Activated T-helper 1 cell treated with anti-CD3 and anti-CD28 coated beads, Interleukin-2, amount 50 U/mL, for 16 hours (primary cell): ENCODE measurements around the gene SCN8A.
"Not testable (repeated sequence)": the region's sequence is repeated elsewhere in the genome, so short reads cannot be mapped to it uniquely, and the experiment has no call there.

Experiments
- DNase-seq, 2 donors: peaks; one replicate each; pipeline ENCODE4 v3.0.0-alpha.2; 2020; ENCODE audit warnings: low read depth in 1 of 2, low spot score in 1 of 2

Gene SCN8A

GRCh38 chr12:51829641-51830040 is 238.6 kb downstream of the SCN8A start:
- DNase-seq: no peak

- not testable (repeated sequence) for DNase-seq
These were observed 240.8 kb downstream of the SCN8A start for GRCh38 chr12:51831817-51832216.

GRCh38 chr12:51832354-51833107 is 241.5 kb downstream of the SCN8A start:
- DNase-seq: no peak

GRCh38 chr12:51833448-51834227 is 242.6 kb downstream of the SCN8A start:
- no peak for DNase-seq

GRCh38 chr12:51834411-51834810 is 243.4 kb downstream of the SCN8A start:
- DNase-seq: no peak

DNA sequence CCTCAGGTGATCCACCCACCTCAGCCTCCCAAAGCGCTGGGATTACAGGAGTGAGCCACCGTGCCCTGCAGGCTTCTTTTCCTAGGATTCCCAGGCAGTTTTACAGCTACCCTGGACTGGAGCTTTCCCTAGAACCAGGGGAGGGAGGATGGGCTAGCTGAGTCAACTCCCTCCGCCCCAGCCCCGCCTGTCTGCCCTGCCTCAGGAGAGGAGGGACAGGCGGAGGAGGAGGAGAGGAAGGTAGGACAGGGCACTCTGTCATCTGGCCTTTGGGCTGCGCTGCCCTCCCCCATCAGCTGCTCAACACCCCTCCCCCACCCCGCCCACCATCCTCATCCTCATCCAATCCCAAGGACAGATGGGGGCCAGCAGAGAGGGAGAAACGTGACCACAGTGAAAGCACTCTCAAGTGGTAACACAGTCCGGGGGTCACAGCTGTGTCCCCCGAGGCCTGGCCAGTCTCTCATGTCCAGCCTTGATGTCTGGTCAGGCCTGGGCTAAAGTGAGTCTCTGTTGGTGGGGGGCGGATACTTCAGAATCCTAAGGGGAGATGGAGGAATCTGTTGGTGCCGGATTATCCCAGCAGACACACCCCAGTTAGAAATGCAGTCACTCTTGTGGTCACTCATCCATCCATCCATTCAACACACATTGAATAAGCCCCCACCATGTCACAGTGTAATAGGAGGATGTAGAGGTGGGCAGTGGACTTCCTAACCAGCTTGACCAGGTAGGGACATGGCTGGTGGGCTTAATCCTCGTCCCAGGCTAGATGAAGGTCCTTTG is 245.2 kb downstream of the SCN8A start:
- no peak for DNase-seq

DNA sequence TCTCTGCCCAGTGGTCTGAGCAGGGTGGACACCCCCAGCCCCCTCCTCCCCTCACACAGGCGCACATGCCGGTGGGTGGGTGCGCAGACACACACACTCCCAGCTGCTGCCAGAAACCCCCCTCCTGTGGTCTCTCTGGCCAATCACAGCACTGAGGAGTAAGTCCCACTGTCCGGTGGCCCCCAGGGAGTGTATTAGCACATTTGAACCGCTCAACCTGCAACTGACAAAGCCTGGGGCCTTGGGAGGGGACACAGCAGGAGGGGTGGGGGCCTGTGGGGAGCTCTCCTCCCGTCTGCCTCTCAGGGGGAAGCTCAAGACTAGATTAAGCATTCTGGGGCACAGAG is 245.8 kb downstream of the SCN8A start:
- DNase-seq: no peak

DNA sequence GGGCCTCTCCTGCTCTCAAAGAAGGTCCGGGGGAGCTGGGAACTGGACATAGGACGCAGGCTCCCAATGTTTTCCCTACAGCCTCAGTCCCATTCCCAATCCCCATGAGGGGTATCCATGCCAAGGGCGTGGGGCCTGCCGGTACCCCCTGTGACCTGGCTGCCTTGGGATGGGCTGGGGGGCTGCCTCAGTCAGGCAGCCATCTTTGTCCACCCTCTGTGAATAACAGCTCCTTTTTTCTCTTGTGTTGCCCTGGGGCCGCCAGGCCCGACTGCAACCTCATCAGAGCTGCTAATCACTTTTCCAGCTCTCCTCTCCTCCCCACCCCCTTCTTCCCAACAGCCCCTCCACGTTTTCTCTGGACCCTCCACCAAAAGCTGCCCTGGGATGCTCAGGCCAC is 246.3 kb downstream of the SCN8A start:
- DNase-seq: no peak

DNA sequence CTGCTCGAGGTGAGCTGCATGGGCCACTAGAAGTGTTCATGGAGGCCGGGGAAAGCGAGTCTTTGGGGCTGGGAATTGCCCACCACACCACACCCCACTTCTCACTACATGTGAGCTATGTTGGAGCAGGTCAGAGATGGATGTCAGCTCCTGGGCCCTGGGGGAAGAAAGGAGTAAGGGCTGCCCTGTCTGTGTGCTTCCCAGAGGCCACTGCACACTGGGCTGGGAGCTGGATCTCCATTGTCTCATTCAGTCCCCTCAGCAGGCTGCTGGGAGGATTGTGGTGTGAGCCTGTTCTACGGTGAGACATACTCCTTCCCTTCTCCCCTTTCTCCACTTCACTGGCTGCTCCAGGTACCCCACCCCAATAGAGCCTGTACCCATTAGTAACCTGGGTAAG is 247.0 kb downstream of the SCN8A start:
- no peak for DNase-seq

DNA sequence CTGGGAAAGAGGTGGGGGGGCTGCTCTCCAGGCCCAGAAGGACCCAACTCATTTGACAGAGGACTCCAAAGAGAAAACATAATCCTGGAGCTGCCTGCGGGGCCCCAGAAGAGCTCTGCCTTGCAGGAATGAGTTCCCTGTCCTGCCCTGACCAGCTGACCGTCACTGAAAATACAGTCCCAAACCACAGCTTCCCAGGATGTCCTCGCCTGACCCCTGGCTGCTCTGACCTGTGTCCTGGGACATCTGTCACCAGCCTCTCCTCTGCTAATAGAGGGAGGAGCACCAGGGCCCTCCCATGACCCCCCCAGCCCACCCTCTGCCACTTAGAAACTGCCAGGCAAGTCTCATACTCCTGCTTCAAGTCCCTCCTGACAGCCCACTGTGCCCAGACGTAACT is 247.7 kb downstream of the SCN8A start:
- DNase-seq: no peak

DNA sequence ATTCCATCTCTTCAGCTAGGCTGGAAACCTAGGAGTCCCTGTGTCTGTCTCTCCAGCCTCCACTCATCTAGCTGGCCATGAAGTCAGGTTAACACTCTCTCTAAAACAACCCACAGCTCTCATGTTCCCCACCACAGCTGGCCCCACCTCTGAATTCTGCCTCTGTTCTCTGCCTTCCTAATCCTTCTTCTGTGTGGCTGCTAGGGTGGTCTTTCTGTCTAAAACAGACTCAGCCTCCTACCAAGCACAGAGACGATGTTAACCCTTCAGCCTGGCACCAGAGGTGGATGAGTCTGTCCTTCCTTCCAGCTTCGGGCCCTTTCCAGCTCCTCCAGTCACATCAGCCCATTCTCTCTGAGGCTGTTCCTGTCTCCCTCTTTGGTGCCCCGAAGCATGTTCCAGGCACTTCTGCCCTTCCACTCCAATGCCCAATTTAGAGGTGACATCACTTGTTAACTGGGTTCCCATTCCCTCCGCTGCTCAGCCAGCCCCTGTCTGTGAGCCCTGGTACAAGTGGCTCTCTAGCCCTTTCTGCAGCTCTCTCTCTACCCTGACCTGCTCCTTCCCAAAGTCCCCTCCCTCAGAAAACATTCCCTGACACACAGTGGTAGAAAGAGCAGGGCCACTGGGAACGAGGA is 248.4 kb downstream of the SCN8A start:
- DNase-seq: no peak

GRCh38 chr12:51840966-51841365 is 249.9 kb downstream of the SCN8A start:
- no peak for DNase-seq

DNA sequence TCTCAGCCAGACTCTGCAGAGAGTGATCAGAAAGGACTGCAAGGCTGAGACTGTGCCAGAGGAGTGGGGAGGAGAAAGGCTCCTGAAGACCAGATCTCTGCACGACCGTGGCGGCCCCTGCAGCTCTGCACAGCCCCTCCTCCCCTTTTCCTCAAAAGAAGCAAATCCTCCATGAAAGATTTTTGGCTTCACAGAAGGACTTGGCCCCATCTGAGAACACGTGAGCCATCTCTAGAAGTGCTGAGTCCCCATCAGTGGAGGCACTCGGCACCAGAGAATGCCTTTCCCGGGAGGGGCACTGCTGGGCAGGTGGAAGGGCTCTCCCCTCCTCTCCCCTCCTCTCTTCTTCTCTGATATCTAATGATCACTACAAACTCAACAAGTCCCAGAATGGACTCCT is 250.7 kb downstream of the SCN8A start:
- no peak for DNase-seq

DNA sequence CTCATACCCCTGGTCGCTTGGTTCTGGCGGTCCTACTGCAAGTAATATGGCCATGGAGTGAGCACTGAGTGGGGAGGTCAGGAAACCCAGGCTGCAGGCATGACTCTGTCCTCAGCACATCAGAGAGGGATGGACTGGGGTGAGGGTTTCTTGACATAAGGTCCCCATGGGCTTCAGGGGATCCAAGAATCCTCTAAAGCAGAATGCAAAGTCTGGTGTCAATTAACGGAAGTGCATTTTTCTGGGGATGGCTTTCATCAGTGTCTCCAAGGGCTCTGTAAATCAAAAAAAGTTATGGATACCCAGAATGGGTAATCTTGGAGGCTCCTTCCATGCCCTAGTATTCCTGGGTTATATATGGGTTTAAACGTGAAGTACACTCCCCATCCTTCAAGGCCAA is 253.8 kb downstream of the SCN8A start:
- DNase-seq: no peak

DNA sequence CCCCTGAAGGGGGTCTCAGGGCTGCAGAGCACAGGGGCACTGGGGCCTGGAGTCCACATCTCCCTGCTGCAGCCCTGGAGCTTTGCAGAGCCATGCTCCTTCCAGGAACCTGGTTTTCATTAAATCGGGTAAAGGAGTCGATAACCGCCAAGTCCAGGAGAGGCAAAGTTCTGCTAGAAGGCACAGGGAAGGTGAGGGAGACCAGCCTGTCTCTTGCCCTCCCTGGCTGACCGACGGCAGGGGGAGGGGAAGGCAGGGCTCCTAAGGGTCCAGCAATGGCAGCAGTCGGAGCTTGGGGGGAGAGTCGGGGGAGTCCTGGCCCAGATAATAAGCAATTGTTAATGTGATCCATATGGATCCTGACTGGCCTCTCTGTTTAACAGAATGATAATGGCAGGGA is 254.4 kb downstream of the SCN8A start:
- DNase-seq: no peak

GRCh38 chr12:51846271-51846691 is 255.2 kb downstream of the SCN8A start:
- no peak for DNase-seq

DNA sequence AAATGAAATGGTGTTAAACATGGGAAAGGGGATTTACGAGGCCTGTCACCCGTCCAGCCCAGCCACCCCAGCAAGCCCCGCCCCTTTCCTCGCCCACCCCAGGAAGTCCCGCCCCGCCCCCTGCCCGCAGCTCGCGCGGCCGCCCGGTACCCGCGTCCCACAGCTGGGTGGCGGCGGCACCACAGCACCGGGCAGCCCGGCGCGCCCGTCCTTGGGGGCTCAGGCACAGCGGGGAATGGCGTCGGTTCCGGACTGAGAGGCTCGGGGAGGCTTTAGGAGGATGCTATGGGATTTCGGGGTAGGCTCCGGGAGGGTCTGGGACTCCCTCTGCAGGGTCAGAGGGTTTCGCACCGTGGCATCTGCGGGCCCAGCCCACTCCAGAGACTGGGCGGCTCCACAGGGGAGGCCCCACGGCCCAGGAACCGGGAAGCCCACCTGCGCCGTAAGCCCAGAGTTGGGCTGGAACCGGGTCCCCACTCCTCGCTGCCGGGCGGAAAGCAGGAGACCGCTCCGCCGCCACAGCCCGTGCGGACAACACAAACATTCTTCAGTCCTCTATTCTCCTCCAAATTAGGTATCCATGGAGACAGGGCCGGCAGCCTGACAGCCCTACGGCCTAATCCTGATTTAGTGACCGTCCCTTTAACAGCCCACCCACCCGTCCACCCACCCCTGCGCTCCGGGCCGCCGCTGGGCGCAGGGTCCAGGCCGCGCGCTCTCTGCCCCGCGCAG is 256.0 kb downstream of the SCN8A start:
- DNase-seq: peak in 1 of 2 donors; percentile 19

- no peak for DNase-seq
These were observed 256.8 kb downstream of the SCN8A start for GRCh38 chr12:51847643-51848325.

GRCh38 chr12:51848326-51848727 is 257.3 kb downstream of the SCN8A start, which contains the start of gene FIGNL2:
Gene FIGNL2 (minus strand): TSS chr12:51848718. CDS start chr12:51822413, 26,305 bp downstream.
- no peak for DNase-seq
